Posterior cingulate gyrus (tissue), 11 donors: ENCODE results near the gene SLN.

Experiments used
- DNase-seq, 10 donors: peaks; one replicate each; pipeline versions ENCODE4 v3.0.0 to v3.0.0-alpha.2; 2020 to 2021; ENCODE audit warnings: mixed read lengths in 3 of 10
- intact Hi-C: fragments of 100-400 bp; cut with DNase I; formaldehyde crosslinking; loops from one replicate; pipeline ENCODE4 v1.15.1; 2023

SLN gene

DNA sequence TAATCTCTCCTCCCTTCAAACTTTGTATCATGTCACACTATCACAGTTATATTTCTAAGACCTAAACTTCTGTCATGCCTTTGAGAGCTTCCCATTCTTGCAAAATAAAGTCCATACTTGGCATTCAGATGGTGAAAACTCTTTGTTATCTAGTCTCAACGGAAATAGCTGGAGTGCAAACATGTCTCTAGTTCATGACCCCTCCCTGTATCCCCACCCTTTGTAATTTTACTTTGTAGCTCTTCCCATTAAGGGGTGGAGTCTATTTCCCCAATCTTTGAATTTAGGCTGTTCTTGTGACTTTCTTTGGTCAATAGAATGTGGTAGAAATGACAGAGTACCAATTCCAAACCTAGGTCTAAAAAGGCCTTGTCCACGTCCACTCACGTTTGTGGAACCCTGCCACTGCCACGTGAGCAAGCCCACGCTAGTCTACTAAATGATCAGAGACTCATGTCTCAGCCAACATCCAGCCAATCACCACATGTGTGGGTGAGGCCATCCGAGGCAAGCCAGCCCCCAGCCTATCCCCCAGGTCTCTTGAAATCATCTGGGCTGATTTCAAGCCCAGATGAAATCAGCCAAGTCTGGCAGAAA is 23.4 kb downstream of the SLN start:
- DNase-seq, result no peak
- intact Hi-C loops, result loop anchor here (5.0 kb wide), 1 partner anchor 126 kb away; no protein-coding TSS in a partner anchor

DNA sequence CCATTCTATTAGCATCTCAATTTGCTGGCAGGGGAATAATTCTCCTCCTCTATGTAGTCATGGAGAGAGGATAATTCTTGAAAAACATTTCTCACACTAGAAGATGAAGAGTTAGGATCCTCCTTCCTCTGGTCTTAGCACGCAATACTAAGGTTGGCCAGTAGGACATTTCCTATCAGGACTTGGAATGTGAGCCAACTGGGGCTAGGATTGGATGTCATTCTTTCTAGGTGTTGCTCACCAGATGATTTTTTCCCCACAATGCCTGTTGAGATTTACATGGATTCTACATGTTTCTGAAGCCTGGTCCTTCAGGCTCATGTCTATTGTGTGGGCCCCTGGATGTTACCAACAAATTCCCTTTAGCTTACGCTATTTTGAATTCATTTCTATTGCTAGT is 28.0 kb downstream of the SLN start:
- DNase-seq, result no peak
- intact Hi-C loops, result no loop called here

DNA sequence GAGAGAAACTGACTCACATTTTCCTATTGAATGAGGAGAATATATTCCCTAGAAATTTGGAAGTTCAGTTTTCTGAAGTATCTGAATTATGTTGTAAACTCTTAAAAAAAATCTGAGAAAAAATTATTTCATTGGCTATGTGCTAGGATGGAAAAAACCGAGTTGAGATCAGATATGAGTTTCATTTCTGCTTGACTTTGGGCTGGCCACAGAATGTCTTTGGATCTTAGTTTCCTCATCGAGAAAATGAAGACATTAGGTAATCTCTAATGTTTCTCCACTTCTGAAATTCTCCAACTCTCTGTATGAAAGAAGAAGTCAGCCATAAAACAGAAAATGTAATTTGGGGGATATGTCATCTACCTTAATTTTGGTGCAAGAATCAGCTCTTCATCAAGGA is 28.8 kb downstream of the SLN start:
- intact Hi-C loops, result no loop called here
- DNase-seq, result no peak

DNA sequence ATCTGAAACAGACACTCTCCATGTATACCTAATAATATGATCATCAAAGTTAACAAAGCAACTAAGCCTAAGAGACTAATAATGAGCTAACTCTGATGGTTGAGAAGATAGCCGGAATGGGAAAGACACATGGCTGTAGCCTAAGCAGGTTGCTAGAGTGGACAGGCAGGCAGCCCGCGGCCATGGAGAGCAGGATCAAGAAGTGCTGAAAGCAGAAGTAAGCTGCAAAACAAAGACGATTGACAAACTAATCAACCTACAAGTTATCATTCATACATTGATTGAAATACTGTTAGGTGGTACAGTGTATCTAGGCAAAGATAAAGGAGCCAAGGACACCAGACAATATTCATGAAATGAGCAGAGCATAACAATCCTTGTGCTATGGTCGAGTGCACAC is 29.3 kb downstream of the SLN start:
- no peak for DNase-seq
- intact Hi-C loops, result no loop called here

DNA sequence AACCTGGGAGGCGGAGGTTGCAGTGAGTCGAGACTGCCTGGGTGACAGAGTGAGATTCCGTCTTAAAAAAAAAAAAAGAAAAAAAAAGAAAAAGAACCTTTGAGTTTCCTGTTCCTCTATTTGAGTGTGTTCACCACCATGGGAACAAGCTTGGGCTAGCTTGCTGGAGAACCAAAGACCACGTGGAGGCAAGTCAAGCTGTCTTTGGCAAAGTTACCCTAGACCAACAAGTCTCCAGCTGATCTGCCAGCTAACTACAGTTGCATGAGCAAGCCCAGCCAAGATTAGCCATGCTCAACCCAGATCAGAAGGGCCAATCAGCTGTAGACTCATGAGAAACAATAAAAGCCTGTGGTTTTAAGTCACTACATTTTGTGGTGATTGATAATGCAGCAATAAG is 29.7 kb downstream of the SLN start:
- intact Hi-C loops, result no loop called here

DNA sequence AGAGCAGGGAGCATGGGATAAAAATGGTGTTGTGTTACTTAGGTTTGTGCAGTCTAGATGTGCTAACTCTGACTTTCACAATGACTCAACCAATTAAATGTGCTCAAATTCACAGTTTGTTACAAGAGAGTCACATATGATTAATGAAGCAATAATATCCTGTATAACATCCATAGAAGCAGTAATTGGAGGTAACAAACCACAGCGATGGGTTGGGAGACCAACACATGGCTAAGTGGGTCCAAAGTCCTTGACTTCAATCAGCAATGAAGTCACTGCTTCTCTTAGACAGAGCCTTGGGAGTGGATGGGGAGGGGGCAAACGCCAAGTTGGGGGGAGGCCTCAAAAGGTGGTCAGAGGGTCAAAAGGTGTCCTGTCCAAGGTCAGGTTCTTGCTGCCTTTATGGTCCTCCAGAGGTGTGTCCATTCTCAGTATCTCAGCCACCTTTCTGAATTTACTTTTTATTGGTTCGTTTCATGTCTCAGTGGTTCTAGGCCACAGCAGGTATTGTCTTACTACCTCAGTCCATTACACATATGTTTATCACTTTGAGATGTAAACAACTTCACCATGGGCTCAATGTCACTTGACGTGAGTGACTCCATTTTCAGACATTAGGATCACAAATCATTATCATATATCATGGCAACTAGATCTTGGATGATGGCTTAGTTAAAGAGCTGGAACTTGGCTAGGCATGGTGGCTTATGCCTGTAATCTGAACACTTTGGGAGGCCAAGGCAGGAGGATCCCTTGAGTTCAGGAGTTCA is 32.4 kb downstream of the SLN start:
- intact Hi-C loops, result no loop called here
- DNase-seq, result no peak

More for the DNA sequence above, 29.7 kb downstream of the SLN start:
- DNase-seq, result no peak

DNA sequence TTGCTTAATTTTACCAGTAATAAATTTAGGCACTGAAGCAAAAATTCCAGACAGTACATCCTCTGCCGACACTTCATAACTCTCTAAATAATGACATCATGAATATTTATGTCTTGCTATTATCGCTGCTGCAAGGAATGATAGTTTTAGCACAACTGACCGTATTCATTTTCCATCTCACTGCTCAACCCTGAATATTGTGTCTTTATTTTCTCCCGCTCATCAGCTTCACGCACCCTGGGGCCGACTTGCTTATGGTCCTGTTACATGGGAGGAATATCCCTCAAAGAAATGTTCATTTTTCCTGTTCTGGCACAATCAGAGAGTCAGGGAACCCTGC is 33.3 kb downstream of the SLN start:
- intact Hi-C loops, result no loop called here
- no peak for DNase-seq

DNA sequence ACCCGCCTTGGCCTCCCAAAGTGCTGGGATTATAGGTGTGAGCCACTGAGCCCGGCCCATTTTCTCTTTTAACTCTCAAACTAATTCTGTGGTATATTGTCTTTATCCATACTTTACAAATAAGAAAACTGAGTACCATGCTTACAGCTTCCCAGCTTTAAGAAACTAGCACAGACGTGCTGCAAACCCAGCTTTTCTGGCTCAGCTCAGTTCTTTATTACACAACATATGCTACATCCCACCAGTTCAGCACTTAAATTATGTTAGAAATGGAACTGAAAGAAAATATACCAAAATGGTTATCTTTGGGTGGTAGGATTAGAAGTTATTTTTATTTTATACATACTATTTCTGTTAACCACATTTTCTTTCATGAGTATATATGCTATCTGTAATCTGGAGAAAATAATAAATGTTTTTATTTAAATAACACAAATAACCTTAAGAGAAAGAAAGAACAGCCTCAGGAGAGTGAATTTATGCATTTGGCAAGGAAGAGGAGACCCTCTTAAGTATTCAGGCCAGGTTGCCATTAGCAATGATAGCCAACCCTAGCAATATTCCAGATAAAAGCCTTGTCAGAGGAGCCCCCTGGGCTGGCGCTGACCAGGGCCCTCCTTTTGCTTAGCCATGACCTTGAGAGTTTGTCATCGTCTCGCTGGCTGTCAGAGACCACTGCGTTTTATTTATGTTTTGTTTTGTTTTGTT is 33.8 kb downstream of the SLN start:
- DNase-seq, result no peak
- intact Hi-C loops, result no loop called here

DNA sequence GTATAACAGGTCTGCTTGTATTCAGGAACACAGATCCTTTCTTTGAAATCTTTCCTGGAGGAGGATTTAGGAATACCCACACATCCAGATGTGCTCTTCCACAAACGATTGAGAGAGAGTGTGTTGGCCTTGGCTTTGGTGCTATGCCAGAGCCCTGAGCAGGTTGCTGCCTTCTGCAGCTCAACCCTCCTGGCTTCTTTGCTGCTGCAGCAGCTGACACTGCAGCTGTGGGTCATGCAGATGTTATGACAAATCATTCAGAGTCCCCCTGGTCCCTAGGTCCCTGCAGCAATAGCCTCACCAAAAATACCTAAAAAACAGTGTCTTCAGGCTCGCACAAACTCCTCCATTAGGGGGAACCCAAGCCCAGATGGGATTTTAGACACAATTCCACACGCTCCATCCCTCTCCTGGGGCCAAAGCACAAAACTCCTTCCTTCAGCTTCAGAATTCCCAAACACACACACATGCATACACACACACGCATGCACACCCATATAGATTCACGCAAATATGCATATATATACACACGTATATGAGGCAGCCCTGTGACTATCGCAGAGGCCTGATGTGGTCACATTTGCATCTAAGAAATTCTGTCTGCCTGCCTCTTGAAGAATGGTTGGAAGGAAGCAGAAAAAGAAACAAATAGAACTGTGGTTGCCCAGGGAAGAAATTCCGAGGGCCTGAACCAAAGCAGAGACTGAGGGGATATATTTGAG is 35.4 kb downstream of the SLN start:
- no peak for DNase-seq
- intact Hi-C loops, result no loop called here

DNA sequence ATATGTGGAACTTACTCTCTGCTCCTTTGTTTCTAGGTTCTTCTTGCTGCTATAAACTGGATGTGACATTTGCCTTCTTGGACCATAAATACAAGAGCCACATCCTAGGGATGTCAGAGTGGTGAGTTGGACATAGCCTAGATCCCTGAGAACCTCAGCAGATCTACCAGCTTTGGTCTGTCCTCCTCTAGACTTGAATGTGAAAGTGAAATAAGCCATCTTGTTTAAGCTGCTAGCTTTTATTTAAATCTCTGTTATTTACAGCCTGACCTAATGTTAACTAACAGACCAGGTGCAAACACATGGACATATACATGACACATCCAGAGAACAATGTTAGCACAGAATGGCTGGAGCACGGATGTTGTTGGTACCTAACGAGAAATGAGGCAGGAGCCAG is 36.0 kb downstream of the SLN start:
- DNase-seq, result no peak
- intact Hi-C loops, result no loop called here

DNA sequence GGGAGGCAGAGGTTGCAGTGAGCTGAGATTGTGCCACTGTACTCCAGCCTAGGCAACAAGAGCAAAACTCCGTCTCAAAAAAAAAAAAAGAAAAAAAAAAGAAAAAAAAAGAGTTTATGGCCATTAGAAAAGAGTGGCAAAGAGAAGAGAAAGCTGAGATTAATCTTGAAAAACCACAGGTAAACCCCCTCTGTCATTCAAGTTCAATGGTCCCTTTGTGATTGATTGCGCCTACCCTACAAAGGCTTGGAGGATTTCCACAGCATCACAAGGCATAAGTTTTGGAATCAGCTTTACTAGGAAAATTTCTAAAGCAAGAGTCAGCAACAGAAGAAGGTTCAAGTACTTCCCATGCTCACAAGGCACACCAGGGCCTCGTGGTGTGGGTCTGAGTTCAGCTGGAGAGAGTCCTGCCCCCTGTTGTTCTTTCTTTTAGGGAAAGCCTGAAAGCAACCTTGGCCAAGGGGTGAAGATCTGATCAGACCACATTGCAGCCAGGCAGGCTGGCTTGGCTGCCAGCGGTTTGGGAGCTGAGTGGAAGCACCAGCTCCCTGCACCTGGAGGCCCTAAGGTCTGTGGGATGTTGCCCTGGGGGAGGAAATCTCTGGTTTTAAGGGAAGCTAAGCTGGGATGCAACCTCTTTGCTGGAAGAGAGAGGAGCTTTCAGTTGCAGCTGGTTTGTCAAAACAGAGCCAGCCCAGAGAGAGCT is 41.8 kb downstream of the SLN start:
- no peak for DNase-seq
- intact Hi-C loops, result no loop called here

DNA sequence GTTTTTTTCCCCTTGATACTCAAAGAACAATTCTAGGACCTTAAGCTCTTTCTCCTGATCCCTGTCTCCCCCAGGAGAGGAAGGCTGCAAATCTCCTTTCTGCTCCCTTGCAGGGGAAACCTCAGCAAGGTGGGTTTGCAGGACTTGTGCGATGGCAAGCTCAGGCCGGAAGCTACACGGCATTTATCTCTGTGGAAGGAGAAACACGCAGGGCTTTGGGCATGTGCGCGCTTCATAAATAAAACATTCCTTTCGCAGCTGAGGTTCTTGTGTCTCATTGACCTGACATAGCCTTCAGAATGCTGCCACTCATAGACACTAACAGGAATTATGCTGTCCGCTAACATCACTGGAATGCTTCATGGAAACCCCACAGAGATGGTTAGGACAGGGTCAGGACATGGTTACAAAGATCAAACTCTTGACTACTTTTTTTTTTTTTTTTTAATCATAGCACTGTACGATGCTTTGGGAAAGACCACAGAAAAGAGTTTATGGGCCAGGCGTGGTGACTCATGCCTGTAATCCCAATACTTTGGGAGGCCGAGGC is 42.6 kb downstream of the SLN start:
- DNase-seq, result no peak
- intact Hi-C loops, result no loop called here

DNA sequence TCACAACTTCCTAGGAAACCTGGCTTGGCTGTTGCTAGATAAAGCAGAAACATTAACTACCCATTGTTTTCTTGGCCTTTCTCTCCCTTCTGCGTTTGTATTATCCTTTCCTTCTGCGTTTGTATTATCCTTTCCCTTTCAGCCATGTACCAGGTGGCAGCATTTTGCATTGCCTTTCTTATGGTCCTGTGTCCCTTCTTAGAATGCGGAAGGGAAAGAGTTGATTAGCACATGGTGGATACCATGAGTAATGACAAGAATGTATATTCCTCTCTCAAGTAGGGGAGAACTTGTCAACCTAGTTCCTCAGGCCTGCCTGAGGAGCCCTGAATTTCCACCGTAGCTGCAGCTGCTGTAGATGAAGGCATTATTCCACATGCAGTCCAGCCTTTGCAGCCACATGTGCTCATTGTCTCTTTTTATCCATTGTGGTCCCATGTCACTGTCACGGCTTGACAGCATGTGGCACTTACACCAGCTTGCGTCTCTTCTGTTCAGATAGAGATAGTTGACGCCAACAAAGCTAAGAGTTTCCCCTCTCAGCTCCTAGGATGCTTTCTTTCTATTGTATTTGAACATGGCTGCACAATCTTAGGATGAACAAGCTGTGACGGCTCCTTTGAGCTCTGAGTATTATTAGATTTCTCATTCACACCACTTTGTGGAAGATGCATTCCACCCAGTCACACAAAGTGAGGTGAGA is 44.8 kb downstream of the SLN start:
- no peak for DNase-seq
- intact Hi-C loops, result no loop called here

DNA sequence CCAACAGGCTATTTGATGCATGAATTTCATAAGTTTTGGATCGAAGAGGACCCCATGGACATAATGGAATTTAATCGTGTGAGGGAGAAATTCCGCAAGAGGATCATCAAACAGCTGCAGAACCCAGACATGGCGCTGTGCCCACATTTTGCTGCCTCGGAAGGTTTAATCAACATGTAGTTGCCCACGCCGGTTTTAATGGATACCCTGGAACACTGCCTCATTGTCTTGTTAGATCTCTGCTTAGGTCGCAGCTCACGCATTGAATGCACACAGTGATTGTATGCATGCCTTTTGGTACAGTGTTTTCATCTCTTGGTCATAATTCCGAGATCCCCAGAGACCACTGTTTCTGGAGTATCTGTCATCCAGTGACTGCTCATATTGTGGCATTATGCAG is 46.8 kb downstream of the SLN start:
- peak in 5 of 10 donors; percentile 17 to 82 (median 40) for DNase-seq
- intact Hi-C loops, result no loop called here

DNA sequence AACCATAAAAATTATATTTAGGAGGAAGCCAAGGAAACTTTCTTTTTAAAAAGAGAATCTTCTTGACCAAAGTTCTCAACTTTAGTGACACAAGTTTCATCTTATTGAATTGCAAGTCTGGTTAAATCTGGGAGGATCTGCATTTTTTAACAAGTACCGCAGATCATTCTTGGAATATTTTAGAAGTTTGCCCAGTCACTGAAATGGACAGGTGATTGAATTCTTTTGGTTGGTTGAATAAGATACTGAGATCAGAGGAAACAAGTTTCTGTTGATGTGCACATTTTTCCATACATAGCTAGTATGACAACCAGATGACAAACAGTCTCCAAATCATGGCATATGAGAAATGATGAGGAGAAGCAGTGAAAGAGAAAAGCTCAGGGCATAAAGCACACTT is 50.2 kb downstream of the SLN start:
- DNase-seq, result no peak
- intact Hi-C loops, result no loop called here

DNA sequence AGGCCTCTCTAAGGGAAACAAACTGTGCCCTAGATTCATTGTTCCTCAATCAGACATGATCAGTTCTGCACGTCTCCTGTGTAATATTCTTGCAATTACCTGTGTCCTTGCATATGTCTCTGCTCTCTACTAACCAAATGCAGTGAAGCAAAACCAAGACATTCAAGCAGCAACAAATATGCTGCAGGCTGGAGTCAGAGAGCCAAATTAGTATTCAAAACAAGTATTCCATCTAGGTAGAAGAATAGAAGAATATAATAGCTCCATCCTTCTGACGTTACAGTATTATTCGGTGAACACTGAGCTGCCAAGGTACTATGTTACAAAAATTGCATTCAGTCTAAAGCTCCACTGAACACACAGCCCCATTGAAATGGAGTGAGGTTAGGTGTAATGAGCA is 51.8 kb downstream of the SLN start:
- DNase-seq, result no peak
- intact Hi-C loops, result no loop called here

DNA sequence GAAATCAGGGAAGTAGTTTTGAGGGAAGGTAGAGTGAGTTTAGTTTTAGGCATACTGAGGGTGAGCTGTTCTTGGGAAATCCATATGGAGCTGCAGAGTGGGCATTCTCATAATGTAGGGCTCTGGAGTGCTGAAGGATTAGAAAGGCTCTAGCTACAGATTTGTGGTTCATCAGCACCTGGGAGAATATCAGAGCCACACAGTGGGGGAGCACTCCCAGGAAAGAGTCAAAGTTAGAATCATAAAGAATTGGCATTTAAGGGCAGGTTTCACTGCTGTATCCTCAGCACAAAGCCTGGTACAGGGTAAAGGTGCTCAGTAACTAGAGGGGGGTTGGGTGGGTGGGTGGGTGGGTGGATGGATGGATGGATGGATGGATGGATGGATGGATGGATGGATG is 52.5 kb downstream of the SLN start:
- DNase-seq, result no peak
- intact Hi-C loops, result no loop called here
